ENCODE data around the gene TP53TG3E. TPM values are rescaled to one million over a fixed set of nuclear protein-coding genes. Genes with fewer than 3 reads are reported as not detected.
A peak's percentile ranks its signal among the peaks of the same experiment; 100 is the strongest.
"Not testable (repeated sequence)": the region's sequence is repeated elsewhere in the genome, so short reads cannot be mapped to it uniquely, and the experiment has no call there.

Gene TP53TG3E
- total RNA-seq (not detected), total RNA-seq (0 reads per million in 29 experiments)
- not detected for total RNA-seq (2013)

- CTCF ChIA-PET; H3K4me3 Mint-ChIP-seq; DNase-seq; H3K9me3 Mint-ChIP-seq; H3K36me3 ChIP-seq (ENCODE audit: control insufficient read depth in 2 of 2, extremely low read depth in 1 of 2, insufficient read depth in 1 of 2, low read length in 1 of 2); ATAC-seq (replicated peaks in 1 of 4); H3K4me1 ChIP-seq (ENCODE audit: control insufficient read depth in 1 of 2, extremely low read depth in 1 of 2, insufficient read depth in 2 of 2, low read length in 2 of 2); H3K27me3 ChIP-seq (replicated peaks in 1 of 2; ENCODE audit: control insufficient read depth in 2 of 2, extremely low read depth in 1 of 2, insufficient read depth in 2 of 2, low read length in 1 of 2); H3K36me3 Mint-ChIP-seq; POLR2A ChIA-PET; H3K4me3 ChIP-seq (ENCODE audit: control insufficient read depth in 1 of 2, extremely low read depth in 1 of 2, low read length in 1 of 2); H3K4me1 Mint-ChIP-seq; H3K27ac ChIP-seq (ENCODE audit: low read length); H3K9me3 ChIP-seq; H3K27me3 Mint-ChIP-seq; H3K27ac Mint-ChIP-seq: not testable (repeated sequence)
- no CpG with 5 or more reads among the region's 25 CpGs for WGBS (ENCODE audit: insufficient coverage)
These were observed at the start of gene TP53TG3E for GRCh38 chr16:33304006-33304405. Gene TP53TG3E (plus strand): TSS chr16:33304306. CDS start chr16:33304374, 68 bp downstream.

DNA sequence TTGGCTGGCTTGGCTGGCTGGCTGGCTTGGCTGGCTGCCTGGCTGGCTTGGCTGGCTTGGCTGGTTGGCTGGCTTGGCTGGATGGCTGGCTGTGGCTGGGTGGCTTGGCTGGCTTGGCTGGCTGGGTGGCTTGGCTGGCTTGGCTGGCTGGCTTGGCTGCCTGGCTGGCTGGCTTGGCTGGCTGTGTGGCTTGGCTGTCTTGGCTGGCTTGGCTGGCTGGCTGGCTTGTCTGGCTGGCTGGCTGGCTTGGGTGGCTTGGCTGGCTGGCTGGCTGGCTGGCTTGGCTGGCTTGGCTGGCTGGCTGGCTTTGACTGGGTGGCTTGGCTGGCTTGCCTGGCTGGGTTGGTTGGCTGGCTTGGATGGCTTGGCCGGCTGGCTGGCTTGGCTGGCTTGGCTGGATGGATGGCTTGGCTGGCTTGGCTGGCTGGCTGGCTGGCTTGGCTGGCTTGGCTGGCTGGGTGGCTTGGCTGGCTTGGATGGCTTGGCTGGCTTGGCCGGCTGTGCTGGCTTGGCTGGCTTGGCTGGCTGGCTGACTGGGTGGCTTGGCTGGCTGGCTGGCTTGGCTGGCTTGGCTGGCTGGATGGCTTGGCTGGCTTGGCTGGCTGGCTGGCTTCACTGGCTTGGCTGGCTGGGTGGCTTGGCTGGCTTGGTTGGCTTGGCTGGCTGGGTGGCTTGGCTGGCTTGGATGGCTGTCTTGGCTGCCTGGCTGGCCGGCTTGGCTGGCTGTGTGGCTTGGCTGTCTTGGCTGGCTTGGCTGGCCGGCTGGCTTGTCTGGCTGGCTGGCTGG lies 32.3 kb downstream of the TP53TG3E start:
- H3K36me3 Mint-ChIP-seq; H3K27me3 ChIP-seq (replicated peaks in 1 of 2; ENCODE audit: control insufficient read depth in 2 of 2, extremely low read depth in 1 of 2, insufficient read depth in 2 of 2, low read length in 1 of 2); POLR2A ChIA-PET; H3K4me1 ChIP-seq (ENCODE audit: control insufficient read depth in 1 of 2, extremely low read depth in 1 of 2, insufficient read depth in 2 of 2, low read length in 2 of 2); H3K36me3 ChIP-seq (ENCODE audit: control insufficient read depth in 2 of 2, extremely low read depth in 1 of 2, insufficient read depth in 1 of 2, low read length in 1 of 2); H3K9me3 ChIP-seq; CTCF ChIA-PET; H3K27me3 Mint-ChIP-seq; H3K4me1 Mint-ChIP-seq; H3K27ac Mint-ChIP-seq; H3K27ac ChIP-seq (ENCODE audit: low read length); H3K4me3 ChIP-seq (ENCODE audit: control insufficient read depth in 1 of 2, extremely low read depth in 1 of 2, low read length in 1 of 2); H3K4me3 Mint-ChIP-seq; H3K9me3 Mint-ChIP-seq: not testable (repeated sequence)
- 81% methylated on average over 3 of the region's 4 CpGs for WGBS (ENCODE audit: insufficient coverage)
- ATAC-seq (replicated peaks in 1 of 4), result peak in 1 of 4 experiments; percentile 24
- peak in 26 of 35 experiments; percentile 2 to 59 (median 25) for DNase-seq

GRCh38 chr16:33337627-33338542 lies 33.8 kb downstream of the TP53TG3E start:
- CTCF ChIA-PET; H3K4me1 ChIP-seq (ENCODE audit: control insufficient read depth in 1 of 2, extremely low read depth in 1 of 2, insufficient read depth in 2 of 2, low read length in 2 of 2); H3K9me3 Mint-ChIP-seq; H3K36me3 ChIP-seq (ENCODE audit: control insufficient read depth in 2 of 2, extremely low read depth in 1 of 2, insufficient read depth in 1 of 2, low read length in 1 of 2); H3K36me3 Mint-ChIP-seq; H3K4me3 Mint-ChIP-seq; H3K27me3 ChIP-seq (replicated peaks in 1 of 2; ENCODE audit: control insufficient read depth in 2 of 2, extremely low read depth in 1 of 2, insufficient read depth in 2 of 2, low read length in 1 of 2); POLR2A ChIA-PET; H3K4me3 ChIP-seq (ENCODE audit: control insufficient read depth in 1 of 2, extremely low read depth in 1 of 2, low read length in 1 of 2); H3K4me1 Mint-ChIP-seq; H3K9me3 ChIP-seq; H3K27ac Mint-ChIP-seq; H3K27ac ChIP-seq (ENCODE audit: low read length); ATAC-seq (replicated peaks in 1 of 4); H3K27me3 Mint-ChIP-seq: not testable (repeated sequence)
- DNase-seq, result peak in 24 of 35 experiments; percentile 1 to 42 (median 18)
- WGBS (ENCODE audit: insufficient coverage), result 90% methylated on average over 5 of the region's 5 CpGs

GRCh38 chr16:33338543-33338951 lies 34.4 kb downstream of the TP53TG3E start:
- POLR2A ChIA-PET; H3K27ac ChIP-seq (ENCODE audit: low read length); H3K27me3 ChIP-seq (replicated peaks in 1 of 2; ENCODE audit: control insufficient read depth in 2 of 2, extremely low read depth in 1 of 2, insufficient read depth in 2 of 2, low read length in 1 of 2); H3K36me3 ChIP-seq (ENCODE audit: control insufficient read depth in 2 of 2, extremely low read depth in 1 of 2, insufficient read depth in 1 of 2, low read length in 1 of 2); H3K27ac Mint-ChIP-seq; H3K9me3 ChIP-seq; H3K27me3 Mint-ChIP-seq; CTCF ChIA-PET; H3K4me1 Mint-ChIP-seq; H3K4me1 ChIP-seq (ENCODE audit: control insufficient read depth in 1 of 2, extremely low read depth in 1 of 2, insufficient read depth in 2 of 2, low read length in 2 of 2); H3K36me3 Mint-ChIP-seq; H3K9me3 Mint-ChIP-seq; H3K4me3 Mint-ChIP-seq; H3K4me3 ChIP-seq (ENCODE audit: control insufficient read depth in 1 of 2, extremely low read depth in 1 of 2, low read length in 1 of 2): not testable (repeated sequence)
- ATAC-seq (replicated peaks in 1 of 4), result peak in 1 of 4 experiments; percentile 20
- 65% methylated on average over 1 of the region's 2 CpGs for WGBS (ENCODE audit: insufficient coverage)
- DNase-seq, result peak in 16 of 35 experiments; percentile 1 to 29 (median 4)

DNA sequence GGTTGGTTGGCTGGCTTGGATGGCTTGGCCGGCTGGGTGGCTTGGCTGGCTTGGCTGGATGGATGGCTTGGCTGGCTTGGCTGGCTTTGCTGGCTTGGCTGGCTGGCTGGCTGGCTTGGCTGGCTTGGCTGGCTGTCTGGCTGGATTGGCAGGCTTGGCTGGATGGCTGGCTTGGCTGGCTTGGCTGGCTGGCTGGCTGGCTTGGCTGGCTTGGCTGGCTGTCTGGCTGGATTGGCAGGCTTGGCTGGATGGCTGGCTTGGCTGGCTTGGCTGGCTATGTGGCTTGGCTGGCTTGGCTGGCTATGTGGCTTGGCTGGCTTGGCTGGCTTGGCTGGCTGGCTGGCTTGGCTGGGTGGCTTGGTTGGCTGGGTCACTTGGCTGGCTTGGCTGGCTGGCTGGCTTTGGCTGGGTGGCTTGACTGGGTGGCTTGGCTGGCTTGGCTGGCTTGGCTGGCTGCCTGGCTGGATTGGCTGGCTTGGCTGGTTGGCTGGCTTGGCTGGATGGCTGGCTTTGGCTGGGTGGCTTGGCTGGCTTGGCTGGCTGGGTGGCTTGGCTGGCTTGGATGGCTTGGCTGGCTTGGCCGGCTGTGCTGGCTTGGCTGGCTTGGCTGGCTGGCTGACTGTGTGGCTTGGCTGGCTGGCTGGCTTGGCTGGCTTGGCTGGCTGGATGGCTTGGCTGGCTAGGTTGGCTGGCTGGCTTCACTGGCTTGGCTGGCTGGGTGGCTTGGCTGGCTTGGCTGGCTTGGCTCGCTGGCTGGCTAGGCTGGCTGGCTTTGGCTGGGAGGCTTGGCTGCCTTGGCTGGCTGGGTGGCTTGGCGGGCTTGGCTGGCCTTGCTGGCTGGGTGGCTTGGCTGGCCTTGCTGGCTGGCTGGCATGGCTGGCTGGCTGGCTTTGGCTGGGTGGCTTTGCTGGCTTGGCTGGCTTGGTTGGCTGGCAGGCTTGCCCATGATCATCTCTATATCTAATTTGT lies 35.3 kb downstream of the TP53TG3E start:
- H3K36me3 ChIP-seq (ENCODE audit: control insufficient read depth in 2 of 2, extremely low read depth in 1 of 2, insufficient read depth in 1 of 2, low read length in 1 of 2); H3K9me3 ChIP-seq; POLR2A ChIA-PET; H3K36me3 Mint-ChIP-seq; CTCF ChIA-PET; H3K4me1 ChIP-seq (ENCODE audit: control insufficient read depth in 1 of 2, extremely low read depth in 1 of 2, insufficient read depth in 2 of 2, low read length in 2 of 2); H3K27ac ChIP-seq (ENCODE audit: low read length); H3K4me1 Mint-ChIP-seq; H3K4me3 Mint-ChIP-seq; H3K27me3 ChIP-seq (replicated peaks in 1 of 2; ENCODE audit: control insufficient read depth in 2 of 2, extremely low read depth in 1 of 2, insufficient read depth in 2 of 2, low read length in 1 of 2); H3K9me3 Mint-ChIP-seq; H3K27me3 Mint-ChIP-seq; H3K4me3 ChIP-seq (ENCODE audit: control insufficient read depth in 1 of 2, extremely low read depth in 1 of 2, low read length in 1 of 2); H3K27ac Mint-ChIP-seq: not testable (repeated sequence)
- WGBS (ENCODE audit: insufficient coverage), result 82% methylated on average over 3 of the region's 4 CpGs
- ATAC-seq (replicated peaks in 1 of 4) (peak in 3 of 4 experiments; percentile 61 to 69 (median 66)), DNase-seq (peak in 24 of 35 experiments; percentile 1 to 62 (median 16))
